GM10266 (cell line): ENCODE data around the gene QSOX2.

ENCODE experiments used
- DNase-seq: peaks from one replicate; pipeline ENCODE4 v3.0.0; 2012; ENCODE audit errors: extremely low spot score
- CTCF ChIP-seq: IDR thresholded peaks from 2 replicates; pipeline ENCODE4 v1.5.1; 2012; ENCODE audit warnings: mild to moderate bottlenecking, low read depth; ENCODE audit not compliant: control insufficient read depth, insufficient read depth; ENCODE audit errors: missing control alignments

Gene QSOX2

DNA sequence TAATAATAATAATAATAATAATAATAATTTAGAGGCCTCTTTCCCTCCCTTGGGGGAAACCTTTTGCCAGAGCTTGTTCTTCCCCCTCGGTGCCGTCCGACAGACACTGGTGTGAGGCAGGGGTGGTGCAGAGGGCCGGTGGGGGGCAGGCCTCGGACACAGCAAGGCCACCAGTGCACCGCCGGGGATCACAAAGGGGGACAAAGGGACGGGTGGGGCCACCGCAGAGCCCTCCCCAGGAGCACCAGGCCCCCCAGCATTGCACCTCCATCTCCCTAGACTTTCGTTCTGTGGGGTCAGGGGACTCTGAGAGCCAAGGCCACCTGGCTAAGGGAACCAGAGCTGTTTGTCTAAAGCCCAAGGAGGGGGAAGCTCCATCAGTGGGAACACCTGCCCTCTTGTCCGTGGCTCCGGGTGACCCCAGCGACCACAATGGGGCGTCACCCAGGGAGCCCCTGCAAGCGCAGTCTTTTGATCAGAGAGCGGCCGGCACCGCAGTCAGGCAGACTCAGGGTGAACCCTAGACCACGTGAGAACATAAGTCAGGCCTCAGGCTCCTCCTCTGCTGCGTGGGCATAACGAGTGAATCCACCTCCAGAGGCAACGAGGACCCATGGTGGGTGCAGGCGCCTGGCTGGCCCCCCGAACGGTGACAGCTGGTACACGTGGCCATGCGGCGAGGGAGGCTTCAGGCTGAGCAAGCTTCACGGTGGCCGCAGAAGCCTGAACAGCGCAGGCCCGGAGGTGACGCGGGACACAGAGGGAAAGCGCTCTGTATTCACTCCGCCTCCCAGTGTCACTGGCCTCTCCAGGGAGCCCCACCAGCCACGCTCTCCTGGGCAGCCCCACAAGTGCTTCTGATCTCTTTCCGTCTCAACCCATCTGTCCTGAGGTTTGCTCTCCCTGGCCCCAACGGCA is 12.0 kb upstream of the QSOX2 start:
- DNase-seq, result no peak
- no peak for TF ChIP-seq CTCF

DNA sequence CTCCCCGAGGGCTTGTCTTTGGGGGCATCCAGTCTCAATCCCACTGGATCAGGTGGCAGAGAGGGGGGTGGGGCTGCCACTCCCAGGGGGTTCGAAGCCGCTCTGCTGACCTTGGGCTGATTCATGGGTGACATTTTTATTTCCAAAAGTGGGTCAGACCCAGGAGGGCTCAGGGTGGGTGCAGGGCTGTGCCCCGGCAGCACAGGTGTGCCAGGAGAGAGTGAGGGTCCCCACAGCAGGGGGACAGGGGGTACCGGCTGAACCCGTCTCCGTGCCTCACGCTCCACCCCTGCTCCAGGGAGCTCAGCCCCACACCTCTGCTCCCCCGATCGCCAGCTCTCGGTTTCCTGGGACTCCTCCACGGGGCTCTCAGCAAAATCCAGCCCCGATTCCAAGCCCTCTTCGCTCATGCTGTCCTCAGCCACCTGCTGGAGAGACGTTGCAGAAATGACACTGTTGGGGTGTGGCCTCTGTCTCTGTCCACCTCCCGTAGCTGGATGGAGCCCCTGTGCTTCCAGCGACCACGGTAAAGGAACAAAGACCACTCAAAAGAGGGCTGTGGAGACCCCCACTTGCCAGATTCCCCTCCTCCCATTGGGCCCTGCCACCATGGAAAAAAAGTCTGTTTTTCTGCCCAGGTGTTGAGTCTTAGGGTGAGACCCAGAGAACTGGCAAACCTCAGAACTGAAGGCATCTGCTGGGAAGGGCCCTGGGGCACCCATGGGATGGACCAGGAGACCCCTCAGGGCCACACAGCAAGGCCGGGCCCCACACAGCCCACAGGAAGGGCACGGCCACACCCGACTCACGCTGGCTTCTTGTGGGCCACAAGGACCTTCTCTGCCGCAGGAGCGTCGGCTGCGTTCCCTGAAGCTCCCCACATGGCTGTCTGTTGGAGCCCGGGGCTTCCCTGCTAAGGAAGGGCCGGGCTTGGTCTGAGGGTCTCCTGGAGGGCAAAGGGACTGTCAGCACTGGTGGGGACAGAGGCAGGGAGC is 10.6 kb upstream of the QSOX2 start:
- DNase-seq, result no peak
- no peak for TF ChIP-seq CTCF

DNA sequence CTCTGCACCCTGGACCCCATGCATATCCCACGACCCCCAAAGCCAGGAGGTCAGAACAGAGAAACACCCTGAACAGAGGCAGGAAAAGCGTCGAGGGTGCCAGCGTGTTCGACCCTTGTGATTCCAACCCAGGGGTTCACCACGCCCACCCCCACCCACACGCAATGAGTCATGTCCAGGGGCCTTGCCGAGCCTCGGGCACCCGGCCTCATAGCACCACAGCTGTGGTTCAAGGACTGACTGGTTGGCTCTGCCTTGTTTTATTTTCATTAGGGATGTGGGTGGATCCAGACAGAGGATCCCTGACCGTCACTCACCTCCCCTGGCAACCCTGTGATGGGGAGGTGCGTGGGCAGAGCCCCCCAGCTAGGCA is 9.5 kb upstream of the QSOX2 start:
- no peak for DNase-seq
- TF ChIP-seq CTCF, result no peak

- no peak for DNase-seq
Observed at GRCh38 chr9:136254381-136255165, 9.0 kb upstream of the QSOX2 start.

GRCh38 chr9:136253246-136254130 is 7.9 kb upstream of the QSOX2 start:
- no peak for TF ChIP-seq CTCF

More at GRCh38 chr9:136254381-136255165, 9.0 kb upstream of the QSOX2 start:
- TF ChIP-seq CTCF, result no peak

GRCh38 chr9:136252846-136253245 is 7.2 kb upstream of the QSOX2 start:
- DNase-seq, result no peak

More at GRCh38 chr9:136253246-136254130, 7.9 kb upstream of the QSOX2 start:
- no peak for DNase-seq

More at GRCh38 chr9:136252846-136253245, 7.2 kb upstream of the QSOX2 start:
- TF ChIP-seq CTCF, result no peak
